NCI-H2081 (cell line): Measurements from ENCODE around the gene ETNK2.
"Not testable (repeated sequence)": the region's sequence is repeated elsewhere in the genome, so short reads cannot be mapped to it uniquely, and the experiment has no call there.

Source experiments
- DNase-seq, 2 experiments: peaks; one replicate each; lab custom pipeline; 2025; lab: John Stamatoyannopoulos, UW

The ETNK2 gene

DNA sequence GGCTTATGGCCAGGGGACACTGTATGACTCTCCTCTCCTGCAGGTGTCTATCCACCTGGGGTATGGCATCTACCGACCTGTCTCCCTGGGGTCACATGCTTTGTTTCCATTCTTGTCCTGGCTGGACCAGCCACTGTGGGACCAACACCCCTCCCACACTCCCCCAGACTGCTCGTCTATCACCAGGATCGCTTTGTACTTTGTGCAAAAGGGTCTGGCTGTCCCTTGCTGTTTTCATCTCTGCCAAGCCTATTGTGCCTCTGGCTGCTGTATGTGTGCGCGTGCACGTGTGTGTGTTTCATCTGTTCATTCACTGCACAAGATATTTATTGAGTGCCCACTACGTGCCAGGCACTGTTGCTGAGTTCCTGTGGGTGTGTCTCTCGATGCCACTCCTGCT, 25.5 kb downstream of the ETNK2 start:
- no peak for DNase-seq

DNA sequence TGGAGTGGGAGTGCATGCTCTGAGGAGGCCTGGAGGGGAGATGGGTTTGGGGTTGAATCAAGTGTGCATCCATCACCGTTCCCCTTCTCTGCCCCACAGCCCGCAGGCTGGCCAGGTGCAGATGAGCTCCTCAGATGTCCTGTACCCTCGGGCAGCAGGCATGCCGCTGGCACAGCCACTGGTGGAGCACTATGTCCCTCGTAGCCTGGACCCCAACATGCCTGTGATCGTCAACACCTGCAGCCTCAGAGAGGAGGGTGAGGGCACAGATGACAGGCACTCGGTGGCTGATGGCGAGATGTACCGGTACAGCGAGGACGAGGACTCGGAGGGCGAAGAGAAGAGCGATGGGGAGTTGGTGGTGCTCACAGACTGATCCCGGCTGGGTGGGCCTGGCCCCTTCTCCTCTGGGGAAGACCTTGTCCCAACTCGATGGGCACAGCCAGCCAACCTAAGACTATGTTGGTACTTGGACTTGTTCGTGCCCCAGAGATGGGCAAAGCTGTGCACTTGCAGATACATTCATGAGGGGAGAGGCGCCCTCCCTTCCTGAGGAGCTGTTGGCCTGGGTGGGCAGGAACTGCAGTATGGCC, 26.0 kb downstream of the ETNK2 start:
- DNase-seq, result no peak

DNA sequence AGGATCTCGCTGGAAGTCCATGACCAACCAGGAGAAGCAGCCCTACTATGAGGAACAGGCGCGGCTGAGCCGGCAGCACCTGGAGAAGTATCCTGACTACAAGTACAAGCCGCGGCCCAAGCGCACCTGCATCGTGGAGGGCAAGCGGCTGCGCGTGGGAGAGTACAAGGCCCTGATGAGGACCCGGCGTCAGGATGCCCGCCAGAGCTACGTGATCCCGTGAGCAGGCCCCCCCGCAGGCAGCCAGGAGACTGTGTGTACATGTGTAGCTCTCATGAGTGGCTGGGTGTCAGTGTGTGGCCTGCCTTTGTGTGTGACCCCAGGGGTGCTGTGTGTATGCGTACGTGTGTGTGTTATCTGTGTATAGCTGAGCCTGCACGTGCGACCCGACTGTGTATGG, 27.2 kb downstream of the ETNK2 start:
- no peak for DNase-seq

GRCh38 chr1:204123376-204123775, 28.5 kb downstream of the ETNK2 start:
- DNase-seq, result no peak

- no peak for DNase-seq
These were observed 29.8 kb downstream of the ETNK2 start for GRCh38 chr1:204121840-204122555.

DNA sequence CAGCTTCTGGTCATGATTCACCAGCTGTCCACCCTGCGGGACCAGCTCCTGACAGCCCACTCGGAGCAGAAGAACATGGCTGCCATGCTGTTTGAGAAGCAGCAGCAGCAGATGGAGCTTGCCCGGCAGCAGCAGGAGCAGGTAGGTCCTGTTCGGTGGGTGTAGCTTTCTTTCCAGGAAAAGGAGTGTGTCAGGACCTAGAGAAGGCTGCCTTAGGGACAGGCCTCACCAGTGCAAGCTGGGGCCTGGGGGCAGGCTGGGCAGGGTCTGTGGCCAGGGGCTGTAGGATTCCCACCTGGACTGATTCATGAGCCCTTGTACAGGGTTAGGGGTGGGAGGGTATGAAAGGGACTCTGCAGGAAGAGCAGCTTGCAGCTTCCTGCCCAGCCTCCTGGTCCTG, 35.3 kb downstream of the ETNK2 start:
- no peak for DNase-seq

GRCh38 chr1:204115116-204115515, 36.7 kb downstream of the ETNK2 start:
- DNase-seq, result no peak

DNA sequence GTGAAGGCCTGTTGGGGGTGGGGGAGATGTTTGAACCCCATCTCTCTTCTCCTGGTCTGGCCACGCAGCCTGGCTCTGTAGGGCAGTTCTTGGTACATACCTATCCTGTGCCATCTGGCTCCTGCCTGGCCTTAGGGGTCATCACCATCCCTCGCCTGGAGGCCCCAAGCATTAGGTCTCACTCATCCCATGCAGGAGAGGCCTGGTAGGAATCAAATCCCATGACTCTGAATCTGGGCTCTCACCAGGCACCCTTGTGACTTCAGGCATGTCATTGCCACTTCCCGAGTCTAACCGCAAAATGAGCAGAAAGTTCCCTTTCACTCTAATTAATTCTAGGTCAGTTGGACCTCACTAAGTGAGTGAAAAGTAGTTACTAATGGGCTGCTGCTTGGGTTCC, 37.2 kb downstream of the ETNK2 start:
- DNase-seq, result no peak

DNA sequence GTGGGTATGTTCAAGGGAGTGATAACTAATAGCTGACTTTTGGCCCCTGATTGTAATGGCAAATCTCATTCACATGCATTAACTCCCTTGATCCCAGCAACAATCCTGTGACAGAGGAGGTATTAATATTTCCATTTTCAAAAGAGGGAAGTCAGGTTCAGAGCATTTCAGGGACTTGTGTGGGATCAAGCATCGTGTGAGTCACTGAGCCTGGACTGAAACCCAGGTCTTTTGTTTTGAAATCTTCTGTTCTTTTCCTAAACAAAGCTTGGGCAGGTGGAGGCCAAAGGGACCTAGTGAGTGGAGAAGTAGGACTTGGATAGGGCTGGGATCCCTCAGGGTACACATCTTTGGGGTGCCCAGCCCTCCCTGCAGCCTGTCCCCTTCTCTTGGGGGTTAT, 37.9 kb downstream of the ETNK2 start:
- DNase-seq, result no peak

- DNase-seq, result no peak
These were observed 38.7 kb downstream of the ETNK2 start for GRCh38 chr1:204112876-204113730.

DNA sequence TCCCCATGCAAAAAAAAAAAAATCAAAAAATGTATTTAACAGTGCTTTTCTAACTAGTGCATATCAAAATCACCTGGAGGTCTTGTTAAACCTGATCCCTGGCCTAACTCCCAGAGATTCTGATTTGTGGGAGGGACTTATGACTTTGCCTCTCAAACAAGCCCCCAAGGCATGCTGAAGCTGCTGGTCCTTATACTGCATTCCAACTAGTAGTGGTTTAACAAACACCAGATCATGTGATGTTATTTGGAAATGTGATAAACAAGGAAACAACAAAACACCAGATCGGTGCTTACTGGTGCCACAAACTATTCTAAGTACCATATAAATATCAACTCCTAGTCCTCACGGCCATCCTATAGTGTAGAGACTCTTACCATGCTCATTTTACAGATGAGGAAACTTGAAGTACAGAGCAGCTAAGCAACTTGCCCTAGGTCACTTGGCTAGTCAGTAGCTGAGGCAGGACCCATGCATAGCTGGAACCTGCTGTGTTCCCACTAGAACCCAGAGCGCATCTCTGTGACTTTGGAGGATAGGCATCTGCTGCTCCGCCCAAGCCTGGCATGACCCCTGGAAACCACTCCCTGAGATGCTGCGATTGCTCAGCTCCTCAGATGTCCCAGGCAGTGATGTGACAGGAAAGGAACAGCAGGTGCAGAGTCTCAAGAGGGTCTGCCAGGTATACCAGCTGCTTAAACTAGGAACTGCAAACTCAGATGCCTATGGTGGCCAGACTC, 40.8 kb downstream of the ETNK2 start:
- DNase-seq, result no peak

DNA sequence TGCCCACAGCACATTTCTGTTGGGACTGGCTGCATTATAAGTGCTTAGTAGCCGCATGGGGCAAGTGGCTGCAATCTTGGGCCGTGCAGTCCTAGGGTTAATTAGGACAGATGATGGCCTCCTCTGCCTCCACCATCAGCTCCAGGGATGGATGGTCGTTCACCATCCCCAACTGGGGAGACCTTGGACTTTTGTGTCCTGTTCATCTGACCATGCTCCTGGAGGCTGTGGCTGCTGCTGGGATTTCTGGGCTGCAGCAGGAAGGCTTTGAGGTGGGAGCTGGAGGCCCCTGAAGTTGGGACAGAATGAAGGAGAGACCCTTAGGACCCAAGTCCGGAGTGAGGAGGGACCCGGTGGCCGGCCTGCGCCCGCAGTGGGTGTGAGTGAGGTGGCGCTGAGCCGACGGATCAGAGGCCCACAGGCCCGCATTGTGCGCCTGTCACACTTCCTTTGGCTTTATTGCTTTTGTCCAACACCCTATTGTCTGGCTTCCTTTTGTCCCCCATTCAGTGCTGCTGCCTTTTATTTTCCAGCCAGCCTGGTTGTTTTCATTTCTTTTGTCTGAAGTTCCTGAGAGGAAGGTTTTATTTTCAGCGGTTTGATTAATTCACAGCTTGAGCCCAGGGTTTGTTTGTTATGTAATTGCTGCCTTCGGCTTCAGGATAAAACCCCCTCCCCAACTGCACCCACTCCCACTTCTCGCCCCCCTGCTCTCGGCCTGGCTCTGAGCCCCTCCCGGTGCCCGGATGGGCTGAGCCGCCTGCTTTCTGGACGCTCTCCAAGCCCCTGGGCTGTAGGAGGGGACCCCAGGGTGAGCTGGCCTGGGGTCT, 43.3 kb downstream of the ETNK2 start:
- peak; percentile 82 to 89 for DNase-seq

DNA sequence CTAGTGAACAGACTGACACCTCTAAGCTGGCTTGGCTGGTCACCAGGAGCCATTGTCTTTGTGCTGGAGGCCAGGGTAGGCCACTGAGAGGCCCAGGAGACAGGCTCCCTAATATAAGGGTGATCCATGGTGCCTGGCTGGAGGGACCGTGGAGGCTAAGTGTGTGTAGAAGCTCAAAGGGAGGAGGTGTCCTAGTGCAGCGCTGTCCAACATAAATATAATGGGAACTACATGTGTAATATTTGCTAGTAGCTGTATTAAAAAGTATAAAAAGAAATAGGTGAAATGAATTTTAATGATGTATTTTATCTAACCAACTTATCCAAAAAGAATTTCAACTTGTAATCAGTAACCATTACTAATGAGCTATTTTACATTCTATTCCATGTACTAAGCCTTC, 44.0 kb downstream of the ETNK2 start:
- no peak for DNase-seq

DNA sequence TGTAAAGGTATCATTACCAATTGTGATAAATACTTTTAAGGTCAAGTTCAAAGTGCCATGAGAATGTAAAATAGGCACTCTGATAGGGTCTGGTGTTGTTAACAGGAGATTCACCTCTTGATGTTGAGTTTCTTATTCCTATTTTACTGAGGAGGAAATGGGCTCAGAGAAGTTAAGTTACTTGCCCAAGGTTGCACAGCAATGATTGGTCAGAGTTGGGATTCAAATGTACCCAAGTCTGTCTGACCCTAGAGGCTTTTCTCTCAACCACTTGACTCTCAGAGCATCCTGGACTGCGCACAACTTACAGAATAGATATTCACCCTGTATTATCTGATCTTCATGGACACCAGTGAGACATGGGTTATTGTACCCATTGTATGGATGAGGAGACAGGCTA, 45.0 kb downstream of the ETNK2 start:
- no peak for DNase-seq

DNA sequence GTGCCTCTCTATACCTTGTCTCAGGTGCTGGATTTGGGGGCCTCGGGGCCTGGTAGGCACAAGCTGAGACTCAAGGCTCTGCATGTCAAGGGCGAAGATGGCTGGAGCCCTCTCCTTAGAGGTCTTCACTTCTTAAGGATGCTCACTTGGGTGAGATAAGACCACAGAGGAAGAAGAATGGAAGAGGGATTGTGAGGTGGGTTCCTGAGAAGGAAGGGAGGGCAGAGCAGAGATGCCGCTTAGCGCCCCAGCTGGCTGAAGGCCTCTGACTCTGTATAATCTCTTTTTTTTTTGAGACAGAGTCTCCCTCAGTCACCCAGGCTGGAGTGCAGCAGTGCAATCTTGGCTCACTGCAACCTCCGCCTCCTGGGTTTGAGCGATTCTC, 46.7 kb downstream of the ETNK2 start:
- DNase-seq, result no peak

- peak in 1 of 2 experiments; percentile 17 for DNase-seq
These were observed 47.3 kb downstream of the ETNK2 start for GRCh38 chr1:204104331-204105130.

GRCh38 chr1:204103431-204103741, 48.5 kb downstream of the ETNK2 start:
- no peak for DNase-seq

GRCh38 chr1:204102739-204103430, 49.0 kb downstream of the ETNK2 start:
- DNase-seq, result no peak

DNA sequence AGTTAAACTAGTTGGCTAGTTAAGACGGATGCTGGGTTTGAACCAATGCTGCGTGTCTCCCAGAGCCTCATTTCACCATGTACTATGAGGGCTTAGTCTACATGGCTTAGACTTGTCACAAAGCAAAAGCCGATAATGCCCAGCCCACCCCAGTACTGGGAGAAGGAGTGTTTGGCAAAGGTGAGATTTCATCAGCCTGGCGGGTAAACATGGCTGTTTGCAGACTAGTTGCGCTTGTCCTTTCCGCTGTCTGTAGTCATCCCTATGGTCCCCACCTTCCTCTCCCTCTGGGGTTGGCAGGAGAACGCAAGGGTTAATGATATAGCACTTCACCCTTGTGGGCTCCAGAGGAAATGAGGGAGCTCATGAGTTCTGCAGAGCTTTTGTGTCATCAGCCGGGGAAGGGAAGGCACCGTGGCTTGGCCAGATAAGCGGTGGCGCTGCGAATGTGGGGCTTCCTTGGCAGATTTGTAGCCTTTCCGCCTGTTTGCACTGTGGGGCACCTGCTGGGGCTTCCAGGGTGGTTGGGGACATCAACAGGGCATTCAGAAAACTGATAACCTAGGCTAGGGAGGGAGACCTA, 49.7 kb downstream of the ETNK2 start:
- DNase-seq, result peak; percentile 34 to 64

DNA sequence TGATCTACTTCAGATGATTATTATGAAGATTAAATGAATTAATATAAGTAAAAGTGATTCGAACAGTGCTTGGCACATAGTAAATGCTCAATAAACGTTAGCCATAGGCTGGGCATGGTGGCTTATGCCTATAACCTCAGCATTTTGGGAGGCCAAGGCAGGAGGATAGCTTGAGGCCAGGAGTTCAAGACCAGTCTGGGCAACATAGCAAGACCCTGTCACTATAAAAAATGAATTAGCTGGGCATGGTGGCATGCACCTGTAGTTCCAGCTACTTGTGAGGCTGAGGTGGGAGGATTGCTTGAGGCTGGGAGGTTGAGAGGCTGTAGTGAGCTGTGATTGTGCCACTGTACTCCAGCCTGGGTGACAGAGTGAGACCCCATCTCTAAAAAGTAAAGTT, 52.1 kb downstream of the ETNK2 start:
- not testable (repeated sequence) for DNase-seq
